ENCODE data around the gene TYW1.

- TF ChIP-seq, protein P1, sequence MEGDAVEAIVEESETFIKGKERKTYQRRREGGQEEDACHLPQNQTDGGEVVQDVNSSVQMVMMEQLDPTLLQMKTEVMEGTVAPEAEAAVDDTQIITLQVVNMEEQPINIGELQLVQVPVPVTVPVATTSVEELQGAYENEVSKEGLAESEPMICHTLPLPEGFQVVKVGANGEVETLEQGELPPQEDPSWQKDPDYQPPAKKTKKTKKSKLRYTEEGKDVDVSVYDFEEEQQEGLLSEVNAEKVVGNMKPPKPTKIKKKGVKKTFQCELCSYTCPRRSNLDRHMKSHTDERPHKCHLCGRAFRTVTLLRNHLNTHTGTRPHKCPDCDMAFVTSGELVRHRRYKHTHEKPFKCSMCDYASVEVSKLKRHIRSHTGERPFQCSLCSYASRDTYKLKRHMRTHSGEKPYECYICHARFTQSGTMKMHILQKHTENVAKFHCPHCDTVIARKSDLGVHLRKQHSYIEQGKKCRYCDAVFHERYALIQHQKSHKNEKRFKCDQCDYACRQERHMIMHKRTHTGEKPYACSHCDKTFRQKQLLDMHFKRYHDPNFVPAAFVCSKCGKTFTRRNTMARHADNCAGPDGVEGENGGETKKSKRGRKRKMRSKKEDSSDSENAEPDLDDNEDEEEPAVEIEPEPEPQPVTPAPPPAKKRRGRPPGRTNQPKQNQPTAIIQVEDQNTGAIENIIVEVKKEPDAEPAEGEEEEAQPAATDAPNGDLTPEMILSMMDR (IDR thresholded peaks at IDR 0.05) = peak in 2 of 3 experiments; percentile 18 to 37
- TF ChIP-seq POLR2AphosphoS5 (IDR thresholded peaks at IDR 0.05) = peak; percentile 67 to 79
Measured at GRCh38 chr7:66994691-66995049, 2.0 kb upstream of the TYW1 start.

Measured in esophagus muscularis mucosa (tissue), 3 donors.